A673 (cell line): ENCODE results near the gene SSTR5. TPM values are rescaled to one million over a fixed set of nuclear protein-coding genes. Genes with fewer than 3 reads are reported as not detected.

Experiments used
- BruUV-seq: library from RNA; stranded (reverse); fragments of 400-500 nt; replicated peaks from 2 replicates; lab custom pipeline; 2021; lab: Mats Ljungman, UMichigan
- CTCF ChIA-PET: fragments of 300-600 bp; sonication (Branson Sonifier 250); formaldehyde crosslinking; loops from one replicate; lab custom pipeline; 2022; ENCODE audit warnings: antibody characterized with exemption; lab: Charles Lee
- POLR2A ChIA-PET: fragments of 300-600 bp; sonication (Branson Sonifier 250); formaldehyde crosslinking; loops from one replicate; lab custom pipeline; 2022; ENCODE audit warnings: antibody characterized with exemption; ENCODE audit not compliant: low non-redundant PET; lab: Charles Lee
- DNase-seq: peaks from one replicate; pipeline ENCODE4 v3.0.0-alpha.2; 2015; ENCODE audit warnings: low spot score
- H3K27ac ChIP-seq: fragments of 200-600 bp; sonication (generic); 2 replicates; pipeline ENCODE4 v1.5.1; 2016; ENCODE audit warnings: mixed run types, low read depth, mild to moderate bottlenecking, mixed read lengths, antibody characterized with exemption, low read length; ENCODE audit not compliant: poor library complexity, severe bottlenecking
- H3K27me3 ChIP-seq: fragments of 200-600 bp; sonication (generic); replicated peaks from 2 replicates; pipeline ENCODE4 v1.6.1; 2017; ENCODE audit warnings: mixed run types, low read depth, mild to moderate bottlenecking, mixed read lengths, antibody characterized with exemption, low read length; ENCODE audit not compliant: insufficient read depth, poor library complexity
- H3K36me3 ChIP-seq: fragments of 200-600 bp; sonication (generic); 2 replicates; pipeline ENCODE4 v1.6.1; 2016; ENCODE audit warnings: mixed run types, mild to moderate bottlenecking, mixed read lengths, antibody characterized with exemption, low read length; ENCODE audit not compliant: insufficient read depth, poor library complexity, severe bottlenecking
- H3K4me1 ChIP-seq: fragments of 200-600 bp; sonication (generic); 2 replicates; pipeline ENCODE4 v1.6.1; 2017; ENCODE audit warnings: mixed run types, mild to moderate bottlenecking, mixed read lengths, antibody characterized with exemption, low read length; ENCODE audit not compliant: insufficient read depth, poor library complexity, severe bottlenecking
- H3K4me3 ChIP-seq: fragments of 200-600 bp; sonication (generic); 2 replicates; pipeline ENCODE4 v1.5.1; 2016; ENCODE audit warnings: low read depth, mixed run types, mild to moderate bottlenecking, mixed read lengths, low read length; ENCODE audit not compliant: poor library complexity, severe bottlenecking
- H3K9me3 ChIP-seq: fragments of 200-600 bp; sonication (generic); 2 replicates; pipeline ENCODE4 v1.6.1; 2016; ENCODE audit warnings: mixed run types, low read depth, mild to moderate bottlenecking, mixed read lengths, antibody characterized with exemption, low read length; ENCODE audit not compliant: poor library complexity, severe bottlenecking
- EZH2 ChIP-seq: fragments of 200-600 bp; sonication (generic); IDR thresholded peaks from 2 replicates; pipeline ENCODE4 v1.6.1; 2017; ENCODE audit warnings: borderline replicate concordance, low read depth, mild to moderate bottlenecking, mixed read lengths, antibody characterized with exemption, low read length; ENCODE audit not compliant: poor library complexity, severe bottlenecking
- intact Hi-C: fragments of 100-400 bp; cut with micrococcal nuclease; formaldehyde crosslinking; loops from one replicate; pipeline ENCODE4 v1.10.0; 2022; ENCODE audit not compliant: unreplicated experiment
- total RNA-seq: library from RNA; stranded (reverse); gene quantifications from 2 replicates; pipeline ENCODE4 v1.2.3, GENCODE V29; 2021
- TF ChIP-seq, protein P1 (sequence below): fragments of 300-800, 200-600 bp; sonication (generic); conservative IDR thresholded peaks from 2 replicates; pipeline ENCODE4 v1.5.1; 2017; ENCODE audit warnings: low read depth, mild to moderate bottlenecking, antibody characterized with exemption, low read length, moderate library complexity, mixed read lengths

Gene SSTR5
- total RNA-seq, 1 experiment from 2014 or later, result not detected

DNA sequence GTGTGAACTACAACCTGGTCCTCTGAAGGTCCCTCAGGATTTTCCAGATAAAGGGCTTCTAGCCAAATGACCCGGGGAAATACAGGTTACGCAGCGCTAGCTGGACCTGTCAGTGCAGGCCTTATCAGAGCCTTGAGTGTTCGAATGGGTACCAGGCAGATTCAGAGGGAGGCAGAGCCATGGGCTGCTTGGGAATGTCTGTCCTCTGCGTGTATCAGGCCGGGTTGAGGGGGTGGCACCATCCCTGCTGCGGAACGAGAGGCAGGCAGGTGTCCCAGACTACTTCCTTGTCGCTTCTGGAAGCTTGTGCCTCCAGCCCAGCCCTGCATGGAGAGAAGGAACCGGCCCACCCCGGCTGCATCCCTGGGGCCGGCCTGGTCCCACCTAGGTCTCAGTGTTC, 33.6 kb upstream of the SSTR5 start:
- ChIA-PET POLR2A (no interaction called here), CTCF (no interaction called here)
- peaks cover 9% of the 10 kb centered on the region for H3K4me1 ChIP-seq

DNA sequence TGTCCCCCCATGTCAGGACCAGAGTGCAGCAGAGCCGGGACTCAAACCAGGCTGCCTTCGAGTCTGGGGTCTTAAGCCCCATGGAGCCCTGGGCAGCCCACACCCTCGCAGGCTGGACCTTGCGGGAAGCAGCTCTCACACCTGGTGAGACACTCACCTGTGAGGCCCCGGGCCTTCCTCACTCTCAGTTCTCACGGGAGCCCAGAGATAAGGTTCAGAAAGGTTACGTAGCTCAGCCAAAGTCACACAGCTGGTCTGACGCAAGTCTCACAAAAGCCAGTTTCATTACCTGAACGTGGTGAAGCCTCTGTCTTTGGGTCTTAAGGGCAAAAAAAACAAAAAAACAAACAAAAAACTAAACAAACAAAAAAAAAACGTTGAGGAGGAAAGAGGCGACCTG, 32.8 kb upstream of the SSTR5 start:
- H3K36me3 ChIP-seq, result no peaks in the 10 kb centered on the region
- intact Hi-C loops, result no loop called here
- no peaks in the 10 kb centered on the region for H3K9me3 ChIP-seq
- BruUV-seq, result no TSS peak
- H3K4me3 ChIP-seq, result no peak overlapping the region
- H3K27ac ChIP-seq, result no peak overlapping the region
- TF ChIP-seq EZH2, result no peak
- TF ChIP-seq, protein P1, sequence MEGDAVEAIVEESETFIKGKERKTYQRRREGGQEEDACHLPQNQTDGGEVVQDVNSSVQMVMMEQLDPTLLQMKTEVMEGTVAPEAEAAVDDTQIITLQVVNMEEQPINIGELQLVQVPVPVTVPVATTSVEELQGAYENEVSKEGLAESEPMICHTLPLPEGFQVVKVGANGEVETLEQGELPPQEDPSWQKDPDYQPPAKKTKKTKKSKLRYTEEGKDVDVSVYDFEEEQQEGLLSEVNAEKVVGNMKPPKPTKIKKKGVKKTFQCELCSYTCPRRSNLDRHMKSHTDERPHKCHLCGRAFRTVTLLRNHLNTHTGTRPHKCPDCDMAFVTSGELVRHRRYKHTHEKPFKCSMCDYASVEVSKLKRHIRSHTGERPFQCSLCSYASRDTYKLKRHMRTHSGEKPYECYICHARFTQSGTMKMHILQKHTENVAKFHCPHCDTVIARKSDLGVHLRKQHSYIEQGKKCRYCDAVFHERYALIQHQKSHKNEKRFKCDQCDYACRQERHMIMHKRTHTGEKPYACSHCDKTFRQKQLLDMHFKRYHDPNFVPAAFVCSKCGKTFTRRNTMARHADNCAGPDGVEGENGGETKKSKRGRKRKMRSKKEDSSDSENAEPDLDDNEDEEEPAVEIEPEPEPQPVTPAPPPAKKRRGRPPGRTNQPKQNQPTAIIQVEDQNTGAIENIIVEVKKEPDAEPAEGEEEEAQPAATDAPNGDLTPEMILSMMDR, result no peak
- ChIA-PET POLR2A (no interaction called here), CTCF (no interaction called here)
- no peak for DNase-seq
- peaks cover 14% of the 10 kb centered on the region for H3K4me1 ChIP-seq
- no peaks in the 10 kb centered on the region for H3K27me3 ChIP-seq

More for the DNA sequence above, 33.6 kb upstream of the SSTR5 start:
- TF ChIP-seq, protein P1, result no peak
- TF ChIP-seq EZH2, result no peak
- BruUV-seq, result no TSS peak
- Histone ChIP-seq H3K27ac (no peak overlapping the region), H3K36me3 (no peaks in the 10 kb centered on the region), H3K4me3 (no peak overlapping the region), H3K9me3 (no peaks in the 10 kb centered on the region), H3K27me3 (no peaks in the 10 kb centered on the region)
- intact Hi-C loops, result no loop called here
- no peak for DNase-seq

DNA sequence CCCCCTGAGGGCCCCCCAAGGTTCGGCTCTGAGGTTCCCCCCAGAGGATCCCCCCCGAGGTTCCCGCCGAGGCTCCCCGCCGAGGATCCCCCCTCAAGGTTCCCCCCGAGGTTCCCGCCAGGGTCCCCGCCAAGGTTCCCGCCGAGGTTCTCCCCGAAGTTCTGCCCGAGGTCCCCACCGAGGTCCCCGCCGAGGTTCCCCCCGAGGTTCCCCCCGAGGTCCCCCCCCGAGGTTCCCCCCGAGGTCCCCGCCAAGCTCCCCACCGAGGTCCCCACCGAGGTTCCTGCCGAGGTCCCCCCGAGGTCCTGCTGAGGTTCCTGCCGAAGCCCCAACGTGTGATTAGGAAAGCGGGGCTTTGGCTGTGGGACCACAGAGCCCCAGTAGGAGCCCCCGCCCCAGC, 32.2 kb upstream of the SSTR5 start:
- POLR2A ChIA-PET, result interaction anchor here (0.7 kb wide), 1 partner anchor 634 kb away, joined by 11 read pairs; no protein-coding TSS in a partner anchor
- Histone ChIP-seq H3K27me3 (no peaks in the 10 kb centered on the region), H3K4me1 (peaks cover 14% of the 10 kb centered on the region), H3K4me3 (no peak overlapping the region), H3K9me3 (no peaks in the 10 kb centered on the region), H3K27ac (no peak overlapping the region), H3K36me3 (no peaks in the 10 kb centered on the region)
- intact Hi-C loops, result no loop called here
- CTCF ChIA-PET, result no interaction called here
- no TSS peak for BruUV-seq
- TF ChIP-seq, protein P1, result no peak
- TF ChIP-seq EZH2, result no peak
- no peak for DNase-seq
